Measurements from ENCODE around the gene INSR.

Gene INSR

GRCh38 chr19:7063339-7063738 is 230.9 kb downstream of the INSR start:
- no peaks in the 10 kb centered on the region for H3K9me3 ChIP-seq (ENCODE audit: control insufficient read depth, low read length)
- H3K79me2 ChIP-seq: no peaks in the 10 kb centered on the region
- H3K4me1 ChIP-seq: no peaks in the 10 kb centered on the region
- H3K4me3 ChIP-seq (ENCODE audit: low read depth, low read length): no peak overlapping the region
- H2AFZ ChIP-seq: peak overlapping the region; percentile 39
- no peaks in the 10 kb centered on the region for H3K27me3 ChIP-seq (ENCODE audit: control insufficient read depth, insufficient read depth, low read length)
- no peaks in the 10 kb centered on the region for H3K36me3 ChIP-seq (ENCODE audit: control insufficient read depth, insufficient read depth, low read length)
- no peak overlapping the region for H3K9ac ChIP-seq
- H3K4me2 ChIP-seq (ENCODE audit: low read length): no peak overlapping the region
- H3K27ac ChIP-seq: no peak overlapping the region
- no peak for TF ChIP-seq CTCF (IDR thresholded peaks at IDR 0.05)

All from parathyroid adenoma (tissue), 2 donors.